Measurements from ENCODE around the gene UBE2F. TPM values are rescaled to one million over a fixed set of nuclear protein-coding genes. Genes with fewer than 3 reads are reported as not detected.

The UBE2F gene
- total and polyA plus RNA-seq, 9 of the 15 experiments (the other 6 are each of a cell fraction or from before 2014, with no cell fraction given) = 18.1 to 88.1 (median 53.0) TPM

DNA sequence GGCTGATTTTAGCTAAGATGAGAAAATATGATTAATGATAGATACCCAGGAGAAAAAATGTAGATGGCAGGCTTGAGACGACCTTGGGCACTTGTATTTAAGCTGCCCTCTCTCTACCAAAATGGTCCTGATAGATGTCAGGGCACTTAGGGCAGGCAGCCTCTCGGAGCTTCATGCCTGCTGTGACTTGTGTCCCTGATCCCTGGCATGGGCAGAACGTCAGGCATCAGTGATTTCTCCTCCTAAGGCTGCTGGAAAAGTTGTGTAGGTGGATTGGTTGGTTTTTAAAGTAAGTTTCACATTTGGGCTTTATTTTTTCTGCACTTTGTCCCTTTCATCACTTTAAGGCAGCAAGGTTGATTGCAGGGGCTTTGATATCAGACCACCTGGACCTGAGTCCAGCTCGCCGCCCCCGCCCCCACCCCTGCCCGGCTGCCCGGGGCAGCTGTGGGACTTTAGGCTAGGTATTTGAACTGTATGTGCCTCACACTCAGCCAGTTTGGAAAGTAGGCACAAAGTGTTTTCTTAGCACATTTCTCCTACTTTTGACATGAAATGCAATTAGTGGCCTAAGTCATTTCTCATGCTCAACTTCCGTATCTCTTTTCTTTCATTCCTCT is 59.0 kb downstream of the UBE2F start (continued):
- TF ChIP-seq, protein P1, sequence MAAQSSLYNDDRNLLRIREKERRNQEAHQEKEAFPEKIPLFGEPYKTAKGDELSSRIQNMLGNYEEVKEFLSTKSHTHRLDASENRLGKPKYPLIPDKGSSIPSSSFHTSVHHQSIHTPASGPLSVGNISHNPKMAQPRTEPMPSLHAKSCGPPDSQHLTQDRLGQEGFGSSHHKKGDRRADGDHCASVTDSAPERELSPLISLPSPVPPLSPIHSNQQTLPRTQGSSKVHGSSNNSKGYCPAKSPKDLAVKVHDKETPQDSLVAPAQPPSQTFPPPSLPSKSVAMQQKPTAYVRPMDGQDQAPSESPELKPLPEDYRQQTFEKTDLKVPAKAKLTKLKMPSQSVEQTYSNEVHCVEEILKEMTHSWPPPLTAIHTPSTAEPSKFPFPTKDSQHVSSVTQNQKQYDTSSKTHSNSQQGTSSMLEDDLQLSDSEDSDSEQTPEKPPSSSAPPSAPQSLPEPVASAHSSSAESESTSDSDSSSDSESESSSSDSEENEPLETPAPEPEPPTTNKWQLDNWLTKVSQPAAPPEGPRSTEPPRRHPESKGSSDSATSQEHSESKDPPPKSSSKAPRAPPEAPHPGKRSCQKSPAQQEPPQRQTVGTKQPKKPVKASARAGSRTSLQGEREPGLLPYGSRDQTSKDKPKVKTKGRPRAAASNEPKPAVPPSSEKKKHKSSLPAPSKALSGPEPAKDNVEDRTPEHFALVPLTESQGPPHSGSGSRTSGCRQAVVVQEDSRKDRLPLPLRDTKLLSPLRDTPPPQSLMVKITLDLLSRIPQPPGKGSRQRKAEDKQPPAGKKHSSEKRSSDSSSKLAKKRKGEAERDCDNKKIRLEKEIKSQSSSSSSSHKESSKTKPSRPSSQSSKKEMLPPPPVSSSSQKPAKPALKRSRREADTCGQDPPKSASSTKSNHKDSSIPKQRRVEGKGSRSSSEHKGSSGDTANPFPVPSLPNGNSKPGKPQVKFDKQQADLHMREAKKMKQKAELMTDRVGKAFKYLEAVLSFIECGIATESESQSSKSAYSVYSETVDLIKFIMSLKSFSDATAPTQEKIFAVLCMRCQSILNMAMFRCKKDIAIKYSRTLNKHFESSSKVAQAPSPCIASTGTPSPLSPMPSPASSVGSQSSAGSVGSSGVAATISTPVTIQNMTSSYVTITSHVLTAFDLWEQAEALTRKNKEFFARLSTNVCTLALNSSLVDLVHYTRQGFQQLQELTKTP (IDR thresholded peaks at IDR 0.05; ENCODE audit: low read depth in 1 of 2, partially characterized antibody in 2 of 2) = no peak
- no peak for TF ChIP-seq RBM15 (IDR thresholded peaks at IDR 0.05; ENCODE audit: insufficient read depth, low read length)
- no peak for TF ChIP-seq CBX2 (IDR thresholded peaks at IDR 0.05; ENCODE audit: insufficient read depth, low read length, poor library complexity, severe bottlenecking)
- TF ChIP-seq BDP1 (IDR thresholded peaks at IDR 0.05; ENCODE audit: insufficient read depth, insufficient read length) = no peak
- no peak for TF ChIP-seq GABPB1 (CRISPR knock-in tag; IDR thresholded peaks at IDR 0.05)
- no peak for TF ChIP-seq ILF3 (IDR thresholded peaks at IDR 0.05; ENCODE audit: borderline replicate concordance)
- no peak for TF ChIP-seq BRCA1 (IDR thresholded peaks at IDR 0.05)
- no peak for TF ChIP-seq BRCA1 (CRISPR knock-in tag; IDR thresholded peaks at IDR 0.05)
- no peak for TF ChIP-seq CBX3 (IDR thresholded peaks at IDR 0.05; ENCODE audit: borderline replicate concordance in 1 of 2, low read length in 2 of 2)
- TF ChIP-seq ZBTB1 (CRISPR knock-in tag; IDR thresholded peaks at IDR 0.05; ENCODE audit: borderline replicate concordance, low read depth) = no peak
- TF ChIP-seq FIP1L1 (IDR thresholded peaks at IDR 0.05; ENCODE audit: low read depth, low read length, poor library complexity, severe bottlenecking) = no peak
- TF ChIP-seq GABPA (tag; conservative IDR thresholded peaks at IDR 0.05; ENCODE audit: low read depth) = no peak

Measured in K562 (cell line).